Kidney (tissue), 14 donors: ENCODE results near the gene GOLIM4. TPM values are rescaled to one million over a fixed set of nuclear protein-coding genes. Genes with fewer than 3 reads are reported as not detected.

Source experiments
- DNase-seq, 5 donors: peaks; one replicate each; pipeline ENCODE4 v3.0.0-alpha.2; 2013 to 2020
- FAIRE-seq: peaks from 2 replicates; lab custom pipeline; 2012; peaks lifted over from hg19 to GRCh38; lab: Jason Lieb, UNC
- H3K27ac ChIP-seq, 2 donors: one replicate each; pipeline ENCODE4 v1.7.0; 2013; ENCODE audit warnings: low read depth in 2 of 2, low read length in 2 of 2, inconsistent platforms in 1 of 2
- H3K27me3 ChIP-seq: one replicate; pipeline ENCODE4 v1.7.1; 2013; ENCODE audit warnings: low read length, inconsistent platforms; ENCODE audit not compliant: control insufficient read depth, insufficient read depth
- H3K36me3 ChIP-seq, 3 donors: one replicate each; pipeline versions ENCODE4 v1.7.0 to v1.7.1; 2013; ENCODE audit warnings: low read length in 3 of 3, control low read depth in 1 of 3, inconsistent platforms in 1 of 3; ENCODE audit not compliant: insufficient read depth in 3 of 3, control insufficient read depth in 2 of 3
- H3K4me1 ChIP-seq, 3 donors: one replicate each; pipeline versions ENCODE4 v1.7.0 to v1.7.1; 2013; ENCODE audit warnings: low read length in 3 of 3, inconsistent platforms in 1 of 3, low read depth in 1 of 3; ENCODE audit not compliant: control insufficient read depth in 2 of 3, insufficient read depth in 2 of 3
- H3K4me3 ChIP-seq, 3 donors: one replicate each; pipeline versions ENCODE4 v1.7.0 to v1.8.1; 2013; ENCODE audit warnings: low read length in 3 of 3, control low read depth in 1 of 3, inconsistent platforms in 1 of 3
- H3K9ac ChIP-seq, 3 donors: one replicate each; pipeline versions ENCODE4 v1.7.0 to v1.7.1; 2013; ENCODE audit warnings: low read length in 3 of 3, control low read depth in 1 of 3, inconsistent platforms in 1 of 3
- H3K9me3 ChIP-seq, 3 donors: one replicate each; pipeline versions ENCODE4 v1.7.0 to v1.7.1; 2013; ENCODE audit warnings: low read length in 3 of 3, control low read depth in 1 of 3, inconsistent platforms in 1 of 3; ENCODE audit not compliant: control insufficient read depth in 2 of 3, insufficient read depth in 1 of 3
- CTCF ChIP-seq: IDR thresholded peaks from 3 replicates; pipeline ENCODE4 v1.5.1; 2012; ENCODE audit warnings: mild to moderate bottlenecking, moderate library complexity, borderline replicate concordance; ENCODE audit not compliant: insufficient read depth; ENCODE audit errors: extremely low read depth
- intact Hi-C: fragments of 100-400 bp; cut with DNase I; formaldehyde crosslinking; loops from one replicate; pipeline ENCODE4 v1.11.1; 2022
- polyA plus RNA-seq: library from polyadenylated mRNA; stranded (reverse); fragments of 350-450 nt; fragmentation: Illumina TruSeq; extraction: RNeasy Lipid Tissue Mini Kit (QIAGEN cat#74804); gene quantifications from one replicate; pipeline ENCODE4 v1.2.3, GENCODE V29; 2014; ENCODE audit warnings: low read depth, low replicate concordance; ENCODE audit not compliant: insufficient read depth
- total RNA-seq: library from RNA; stranded (reverse); fragmentation: NEBNext Ultra II Directional; extraction: Animal tissue kit (Norgen Biotek cat#: 25700); gene quantifications from one replicate; pipeline ENCODE4 v1.2.1, GENCODE V29; 2021
- donor health status: control.
- donor health status: control.
- donor health status: control.
- donor health status: control.
- donor health status: control.
- donor health status: DM: yes; HTN: yes; CAD: no.
- donor health status: Normal renal cell carcinoma (clear cell type).

The GOLIM4 gene
- total and polyA plus RNA-seq, 2 donors from 2014 or later = 15.5 to 29.9 TPM

DNA sequence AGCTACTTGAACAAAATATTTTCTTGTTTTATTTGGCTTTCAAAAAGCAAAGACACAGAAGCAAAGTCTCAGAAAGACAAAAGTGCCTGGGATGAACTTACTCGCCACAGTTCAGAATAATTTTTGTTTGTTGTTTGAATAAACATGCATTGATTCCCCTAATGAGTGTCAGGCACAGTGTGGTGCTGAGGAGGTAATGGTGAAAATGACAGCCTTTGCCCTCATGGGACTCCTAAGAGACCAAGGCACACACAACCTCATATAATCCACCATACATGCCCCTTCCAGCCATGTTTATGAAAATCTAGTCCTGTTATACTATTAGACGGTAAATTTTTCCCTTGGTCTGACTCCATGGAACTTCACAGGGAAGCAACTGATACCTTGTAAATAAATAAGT is 2.5 kb downstream of the GOLIM4 start:
- H3K4me1 ChIP-seq = peaks cover 0 to 22% (median 11%) of the 10 kb centered on the region in 3 donors
- no peak for FAIRE-seq
- intact Hi-C loops = no loop called here

GRCh38 chr3:168091941-168092340 is 3.8 kb downstream of the GOLIM4 start:
- peak overlapping the region; percentile 39 to 42 for H3K27ac ChIP-seq
- H3K4me1 ChIP-seq = peaks cover 0 to 26% (median 11%) of the 10 kb centered on the region in 3 donors
- TF ChIP-seq CTCF = no peak
- no peaks in the 10 kb centered on the region for H3K36me3 ChIP-seq
- DNase-seq (peak in 1 of 5 donors; percentile 26), FAIRE-seq (no peak)
- H3K27me3 ChIP-seq = no peaks in the 10 kb centered on the region
- no peaks in the 10 kb centered on the region for H3K9me3 ChIP-seq
- intact Hi-C loops = no loop called here
- H3K9ac ChIP-seq = peak overlapping the region in 1 of 3 donors; percentile 42
- H3K4me3 ChIP-seq = peak overlapping the region in 1 of 3 donors; percentile 36

More for the DNA sequence above, 2.5 kb downstream of the GOLIM4 start:
- Histone ChIP-seq H3K4me3 (peak overlapping the region; percentile 77 to 92 (median 83)), H3K27ac (peak overlapping the region; percentile 44 to 45), H3K9me3 (no peaks in the 10 kb centered on the region), H3K9ac (peak overlapping the region in 2 of 3 donors; percentile 46 to 63), H3K27me3 (no peaks in the 10 kb centered on the region), H3K36me3 (no peaks in the 10 kb centered on the region)
- no peak for TF ChIP-seq CTCF
- no peak for DNase-seq

DNA sequence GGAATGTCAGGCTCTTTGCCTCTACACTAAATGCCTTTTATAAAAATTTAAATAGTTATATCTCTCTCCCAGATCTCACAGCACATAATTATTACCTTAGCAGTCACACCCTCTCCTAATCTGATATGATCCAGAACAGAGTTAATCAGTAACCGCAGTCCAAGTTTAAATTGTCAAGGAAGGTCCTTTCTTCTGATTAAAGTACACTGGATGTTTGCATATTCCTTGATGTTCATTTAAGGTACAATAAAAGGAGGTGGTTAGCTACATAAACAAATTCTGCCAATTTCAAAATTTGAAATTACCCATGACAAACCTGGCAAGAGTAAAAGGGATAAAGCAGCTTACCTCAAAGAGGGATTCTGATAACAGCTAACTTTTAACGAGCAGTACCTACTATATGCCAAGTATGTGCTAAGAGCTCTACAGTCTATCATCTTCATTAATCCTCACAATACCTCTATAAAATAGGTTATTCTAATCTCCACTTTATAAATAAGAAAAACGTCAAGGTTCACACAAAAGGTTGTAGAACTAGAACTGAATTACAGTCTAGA is 4.3 kb downstream of the GOLIM4 start:
- no peaks in the 10 kb centered on the region for H3K9me3 ChIP-seq
- DNase-seq = peak in 2 of 5 donors; percentile 33 to 39
- no peaks in the 10 kb centered on the region for H3K27me3 ChIP-seq
- peak overlapping the region; percentile 39 to 42 for H3K27ac ChIP-seq
- H3K9ac ChIP-seq = peak overlapping the region in 1 of 3 donors; percentile 42
- FAIRE-seq = peak; percentile 39
- TF ChIP-seq CTCF = no peak
- no peaks in the 10 kb centered on the region for H3K36me3 ChIP-seq
- peaks cover 0 to 30% (median 10%) of the 10 kb centered on the region in 3 donors for H3K4me1 ChIP-seq
- intact Hi-C loops = no loop called here
- H3K4me3 ChIP-seq = peak overlapping the region in 1 of 3 donors; percentile 36
